Neuronal stem cell (in vitro differentiated cells): ENCODE measurements around the gene TNFRSF4.

Experiments used
- DNase-seq: peaks from one replicate; pipeline ENCODE4 v3.0.0-alpha.2; 2013; ENCODE audit warnings: low spot score
- H2AFZ ChIP-seq: one replicate; pipeline ENCODE4 v1.6.1; 2013; ENCODE audit warnings: mild to moderate bottlenecking, low read length, inconsistent platforms
- H2AK5ac ChIP-seq: 2 replicates; pipeline ENCODE4 v1.6.1; 2013; ENCODE audit warnings: low read depth, mild to moderate bottlenecking, inconsistent platforms, low read length, moderate library complexity, mixed read lengths
- H2BK120ac ChIP-seq: 2 replicates; pipeline ENCODE4 v1.6.1; 2013; ENCODE audit warnings: low read depth, mild to moderate bottlenecking, inconsistent platforms, low read length, moderate library complexity, mixed read lengths
- H2BK12ac ChIP-seq: one replicate; pipeline ENCODE4 v1.6.1; 2013; ENCODE audit warnings: low read length, inconsistent platforms
- H2BK15ac ChIP-seq: 2 replicates; pipeline ENCODE4 v1.6.1; 2013; ENCODE audit warnings: mild to moderate bottlenecking, low read length, inconsistent platforms, mixed read lengths
- H2BK5ac ChIP-seq: one replicate; pipeline ENCODE4 v1.6.1; 2013; ENCODE audit warnings: inconsistent platforms, mild to moderate bottlenecking, low read length, moderate library complexity
- H3K14ac ChIP-seq: one replicate; pipeline ENCODE4 v1.6.1; 2013; ENCODE audit warnings: low read length, inconsistent platforms
- H3K18ac ChIP-seq: 2 replicates; pipeline ENCODE4 v1.6.1; 2013; ENCODE audit warnings: low read length, inconsistent platforms
- H3K23ac ChIP-seq: 2 replicates; pipeline ENCODE4 v1.6.1; 2013; ENCODE audit warnings: low read depth, mild to moderate bottlenecking, mixed read lengths, low read length, inconsistent platforms; ENCODE audit not compliant: poor library complexity
- H3K27ac ChIP-seq: replicated peaks from 3 replicates; pipeline ENCODE4 v1.5.1; 2013; ENCODE audit warnings: low read length, inconsistent platforms
- H3K27me3 ChIP-seq, 3 experiments: 2 replicates each; pipeline ENCODE4 v1.6.1; 2013; ENCODE audit warnings: low read length in 3 of 3, mild to moderate bottlenecking in 2 of 3, inconsistent platforms in 1 of 3, low read depth in 1 of 3, mixed read lengths in 1 of 3, moderate library complexity in 1 of 3; ENCODE audit not compliant: control insufficient read depth in 3 of 3, insufficient read depth in 3 of 3
- H3K36me3 ChIP-seq, 2 donors: replicated peaks in 1 of 2; 2 replicates each; pipeline ENCODE4 v1.6.1; 2013; ENCODE audit warnings: low read length in 2 of 2; ENCODE audit not compliant: control insufficient read depth in 2 of 2, insufficient read depth in 2 of 2
- H3K4ac ChIP-seq: 2 replicates; pipeline ENCODE4 v1.6.1; 2013; ENCODE audit warnings: inconsistent platforms, mild to moderate bottlenecking, low read length, moderate library complexity
- H3K4me1 ChIP-seq, 2 donors: 1 replicate in 1 of 2; 2 replicates in 1 of 2; pipeline ENCODE4 v1.6.1; 2013; ENCODE audit warnings: low read length in 2 of 2, low read depth in 1 of 2; ENCODE audit not compliant: control insufficient read depth in 2 of 2, insufficient read depth in 1 of 2
- H3K4me2 ChIP-seq: one replicate; pipeline ENCODE4 v1.6.1; 2013; ENCODE audit warnings: mild to moderate bottlenecking, low read length, inconsistent platforms; ENCODE audit not compliant: insufficient read depth, poor library complexity, severe bottlenecking
- H3K4me3 ChIP-seq, 2 donors: 2 replicates each; pipeline ENCODE4 v1.5.1; 2013; ENCODE audit warnings: low read length in 2 of 2, mild to moderate bottlenecking in 2 of 2, inconsistent platforms in 1 of 2, moderate library complexity in 1 of 2
- H3K79me1 ChIP-seq: one replicate; pipeline ENCODE4 v1.6.1; 2013; ENCODE audit warnings: low read depth, mild to moderate bottlenecking, inconsistent platforms, low read length, moderate library complexity
- H3K9ac ChIP-seq: one replicate; pipeline ENCODE4 v1.6.1; 2013; ENCODE audit warnings: mild to moderate bottlenecking, low read depth, low read length, inconsistent platforms; ENCODE audit not compliant: poor library complexity
- H3K9me3 ChIP-seq, 2 donors: replicated peaks in 1 of 2; 2 replicates each; pipeline versions ENCODE3 to v1.6.1; 2013; ENCODE audit warnings: low read length in 2 of 2, mild to moderate bottlenecking in 2 of 2, inconsistent platforms in 1 of 2, low read depth in 1 of 2, mixed read lengths in 1 of 2, moderate library complexity in 1 of 2; ENCODE audit not compliant: control insufficient read depth in 2 of 2, insufficient read depth in 1 of 2
- H4K8ac ChIP-seq: one replicate; pipeline ENCODE4 v1.6.1; 2013; ENCODE audit warnings: low read depth, mild to moderate bottlenecking, inconsistent platforms, low read length, moderate library complexity
- H4K91ac ChIP-seq: one replicate; pipeline ENCODE4 v1.6.1; 2013; ENCODE audit warnings: low read length, low read depth, mild to moderate bottlenecking, inconsistent platforms; ENCODE audit not compliant: poor library complexity
- WGBS, 2 donors: extraction: QIAGEN DNeasy Blood & Tissue Kit; methylation state at CpG; one replicate each; pipeline ENCODE4 v1.1.7; 2013; ENCODE audit warnings: missing lambda C conversion rate in 2 of 2, mixed read lengths in 1 of 2; ENCODE audit not compliant: insufficient read length in 2 of 2, insufficient replicate concordance in 1 of 2; ENCODE audit errors: extremely low coverage in 2 of 2; 5-methylcytosine and 5-hydroxymethylcytosine counted together

TNFRSF4 gene

GRCh38 chr1:1241588-1242219 lies 27.8 kb upstream of the TNFRSF4 start:
- Histone ChIP-seq H3K36me3 (no peaks in the 10 kb centered on the region), H3K9me3 (no peaks in the 10 kb centered on the region), H2BK5ac (no peak overlapping the region), H2AK5ac (no peak overlapping the region), H2AFZ (no peak overlapping the region), H4K8ac (no peak overlapping the region), H3K4ac (no peak overlapping the region), H3K79me1 (peaks cover 2% of the 10 kb centered on the region), H2BK12ac (no peak overlapping the region), H3K4me3 (no peak overlapping the region), H3K27me3 (peaks cover 0 to 10% (median 9%) of the 10 kb centered on the region in 3 experiments), H3K23ac (no peak overlapping the region), H3K4me1 (peaks cover 13 to 38% of the 10 kb centered on the region in 2 donors), H3K18ac (no peak overlapping the region), H2BK120ac (no peak overlapping the region), H2BK15ac (no peak overlapping the region), H3K4me2 (no peak overlapping the region), H3K14ac (no peak overlapping the region), H3K9ac (peak overlapping the region; percentile 21), H3K27ac (no peak overlapping the region), H4K91ac (no peak overlapping the region)
- DNase-seq: no peak
- no CpG with 5 or more reads among the region's 26 CpGs for whole genome bisulfite sequencing, 2 donors

DNA sequence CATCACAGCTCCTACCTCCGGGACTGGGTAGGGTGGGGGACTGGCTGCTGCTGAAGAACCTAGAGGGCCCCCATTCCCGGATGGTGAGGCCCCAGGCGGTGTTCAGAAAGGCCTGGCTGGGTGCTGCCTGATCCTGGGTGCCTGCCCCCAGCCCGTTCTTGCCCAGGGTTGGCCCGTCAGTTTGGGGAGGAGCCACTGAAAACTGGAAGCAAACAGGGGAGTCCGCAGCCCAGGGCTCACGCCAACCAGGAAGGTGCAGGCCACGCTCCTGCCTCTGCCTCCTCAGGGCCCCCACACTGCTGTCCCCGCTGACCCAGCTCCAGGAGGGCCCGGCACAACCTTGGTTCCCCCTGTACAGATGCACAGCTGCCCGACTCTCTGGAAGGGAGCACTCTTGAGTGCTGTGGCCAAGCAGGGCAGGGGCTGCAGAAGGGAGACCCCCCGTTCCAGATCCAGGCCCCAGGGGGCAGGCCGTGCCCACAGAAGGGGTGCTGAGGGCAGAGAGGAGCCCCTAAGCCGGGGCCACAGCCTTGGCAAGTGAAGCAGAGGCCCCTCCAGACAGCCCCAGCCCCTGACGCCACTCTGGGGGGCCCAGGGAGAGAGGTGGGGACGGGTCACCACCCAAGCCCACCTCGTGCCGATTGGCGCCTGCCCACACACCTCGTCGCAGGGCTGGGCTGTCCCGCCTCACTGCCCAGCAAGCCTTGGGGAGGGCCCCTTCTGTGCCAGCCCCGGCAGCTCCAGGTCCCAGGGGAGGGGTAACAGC lies 27.1 kb upstream of the TNFRSF4 start:
- WGBS, 2 donors: no CpG with 5 or more reads among the region's 23 CpGs
- Histone ChIP-seq H3K4me3 (no peak overlapping the region), H2BK15ac (no peak overlapping the region), H2BK12ac (no peak overlapping the region), H3K9me3 (no peaks in the 10 kb centered on the region), H2BK120ac (no peak overlapping the region), H4K91ac (no peak overlapping the region), H3K27ac (no peak overlapping the region), H3K23ac (peak overlapping the region; percentile 43), H3K4me2 (no peak overlapping the region), H3K27me3 (peaks cover 0 to 10% (median 3%) of the 10 kb centered on the region in 3 experiments), H2AFZ (no peak overlapping the region), H2BK5ac (peak overlapping the region; percentile 71), H4K8ac (no peak overlapping the region), H3K9ac (peak overlapping the region; percentile 4), H2AK5ac (peak overlapping the region; percentile 81), H3K36me3 (no peaks in the 10 kb centered on the region), H3K4ac (no peak overlapping the region), H3K79me1 (peaks cover 2% of the 10 kb centered on the region), H3K4me1 (peaks cover 11 to 38% of the 10 kb centered on the region in 2 donors), H3K18ac (peak overlapping the region; percentile 71), H3K14ac (no peak overlapping the region)
- DNase-seq: no peak

- no peak overlapping the region for H3K9ac ChIP-seq
- H3K14ac ChIP-seq: no peak overlapping the region
- H2BK12ac ChIP-seq: no peak overlapping the region
- no peak overlapping the region for H3K23ac ChIP-seq
- H3K27ac ChIP-seq: no peak overlapping the region
- no CpG with 5 or more reads among the region's 11 CpGs for WGBS, 2 donors
- H2AK5ac ChIP-seq: peak overlapping the region; percentile 90
- no peak for DNase-seq
- H2AFZ ChIP-seq: no peak overlapping the region
- peak overlapping the region; percentile 70 for H2BK5ac ChIP-seq
- no peak overlapping the region for H3K4me2 ChIP-seq
- no peak overlapping the region for H4K8ac ChIP-seq
- H4K91ac ChIP-seq: no peak overlapping the region
- H3K27me3 ChIP-seq: peaks cover 0 to 4% (median 0%) of the 10 kb centered on the region in 3 experiments
- H3K79me1 ChIP-seq: peaks cover 2% of the 10 kb centered on the region
- H3K18ac ChIP-seq: peak overlapping the region; percentile 2
- peaks cover 11 to 38% of the 10 kb centered on the region in 2 donors for H3K4me1 ChIP-seq
- H3K4me3 ChIP-seq: no peak overlapping the region
- H3K36me3 ChIP-seq: no peaks in the 10 kb centered on the region
- no peaks in the 10 kb centered on the region for H3K9me3 ChIP-seq
- H3K4ac ChIP-seq: no peak overlapping the region
- peak overlapping the region; percentile 37 for H2BK15ac ChIP-seq
- H2BK120ac ChIP-seq: no peak overlapping the region
Measured at GRCh38 chr1:1240348-1240732, 26.4 kb upstream of the TNFRSF4 start.

- Histone ChIP-seq H2AK5ac (peak overlapping the region; percentile 90), H3K9ac (peak overlapping the region; percentile 77), H3K14ac (no peak overlapping the region), H3K4me2 (no peak overlapping the region), H3K4ac (peak overlapping the region; percentile 37), H4K8ac (no peak overlapping the region), H3K18ac (peak overlapping the region; percentile 85), H3K79me1 (peaks cover 2% of the 10 kb centered on the region), H3K27ac (no peak overlapping the region), H4K91ac (peak overlapping the region; percentile 30), H2BK15ac (peak overlapping the region; percentile 58), H3K9me3 (no peaks in the 10 kb centered on the region), H3K36me3 (peaks cover 0 to 3% of the 10 kb centered on the region in 2 donors), H2BK5ac (peak overlapping the region; percentile 70), H3K23ac (peak overlapping the region; percentile 80), H2BK120ac (no peak overlapping the region), H3K4me1 (peaks cover 11 to 38% of the 10 kb centered on the region in 2 donors), H3K4me3 (no peak overlapping the region), H2AFZ (no peak overlapping the region), H3K27me3 (peaks cover 0 to 4% (median 0%) of the 10 kb centered on the region in 3 experiments), H2BK12ac (peak overlapping the region; percentile 84)
- no CpG with 5 or more reads among the region's 30 CpGs for WGBS, 2 donors
- DNase-seq: no peak
Measured at GRCh38 chr1:1239614-1240347, 25.8 kb upstream of the TNFRSF4 start.
